HepG2 (cell line): Measurements from ENCODE around the gene MPV17L2. TPM values are rescaled to one million over a fixed set of nuclear protein-coding genes. Genes with fewer than 3 reads are reported as not detected.

Experiments used
- BHLHE40 ChIP-seq: IDR thresholded peaks from 2 replicates; pipeline ENCODE4 v1.6.1; 2011; ENCODE audit warnings: low read length, improper control_type of control experiment
- FIP1L1 ChIP-seq: fragments of 200-400 bp; formaldehyde crosslinking; IDR thresholded peaks from 2 replicates; pipeline ENCODE4 v1.6.1; 2018; ENCODE audit warnings: low read depth, mild to moderate bottlenecking, low read length, moderate library complexity, borderline replicate concordance; ENCODE audit not compliant: insufficient read depth
- FOXA3 ChIP-seq: IDR thresholded peaks from 2 replicates; pipeline ENCODE4 v1.6.1; 2016; ENCODE audit warnings: missing genetic modification reagents, missing compliant biosample characterization
- KMT2B ChIP-seq: IDR thresholded peaks from 2 replicates; pipeline ENCODE4 v1.6.1; 2016; ENCODE audit warnings: missing genetic modification reagents, missing compliant biosample characterization
- MIXL1 ChIP-seq: IDR thresholded peaks from 2 replicates; pipeline ENCODE4 v1.6.1; 2016
- MTF1 ChIP-seq: sonication (generic); formaldehyde crosslinking; IDR thresholded peaks from 2 replicates; pipeline ENCODE4 v1.5.0; 2020; ENCODE audit warnings: missing genetic modification reagents
- MXD4 ChIP-seq: IDR thresholded peaks from 2 replicates; pipeline ENCODE4 v1.6.1; 2016; ENCODE audit warnings: mild to moderate bottlenecking, missing biosample characterization, missing genetic modification reagents
- PATZ1 ChIP-seq: sonication (generic); formaldehyde crosslinking; IDR thresholded peaks from 2 replicates; pipeline ENCODE4 v1.4.0; 2020; ENCODE audit warnings: missing genetic modification reagents
- SP2 ChIP-seq: sonication (generic); formaldehyde crosslinking; IDR thresholded peaks from 2 replicates; pipeline ENCODE4 v1.5.1; 2020; ENCODE audit warnings: mild to moderate bottlenecking, missing genetic modification reagents
- SP4 ChIP-seq: sonication (generic); formaldehyde crosslinking; IDR thresholded peaks from 2 replicates; pipeline ENCODE4 v1.8.1; 2023; ENCODE audit warnings: mild to moderate bottlenecking, missing genetic modification reagents
- THAP7 ChIP-seq: sonication (generic); formaldehyde crosslinking; IDR thresholded peaks from 2 replicates; pipeline ENCODE4 v1.8.1; 2023; ENCODE audit warnings: mild to moderate bottlenecking, missing genetic modification reagents
- ZFP1 ChIP-seq: IDR thresholded peaks from 2 replicates; pipeline ENCODE4 v1.6.1; 2016
- ZFP36 ChIP-seq: fragments of 150-350 bp; IDR thresholded peaks from 2 replicates; pipeline ENCODE4 v1.6.1; 2018; ENCODE audit warnings: borderline replicate concordance, low read length, low read depth; ENCODE audit not compliant: partially characterized antibody
- ZMAT3 ChIP-seq: sonication (generic); formaldehyde crosslinking; conservative IDR thresholded peaks from 2 replicates; pipeline ENCODE4 v1.7.0; 2021; ENCODE audit warnings: missing genetic modification reagents
- ZNF282 ChIP-seq: fragments of 450-650 bp; IDR thresholded peaks from 2 replicates; pipeline ENCODE4 v1.6.1; 2018; ENCODE audit not compliant: partially characterized antibody
- ZNF382 ChIP-seq: sonication (generic); formaldehyde crosslinking; IDR thresholded peaks from 2 replicates; pipeline ENCODE4 v1.5.0; 2020; ENCODE audit warnings: missing genetic modification reagents, mild to moderate bottlenecking, borderline replicate concordance
- ZSCAN20 ChIP-seq: sonication (generic); formaldehyde crosslinking; IDR thresholded peaks from 2 replicates; pipeline ENCODE4 v1.4.0; 2020; ENCODE audit warnings: missing genetic modification reagents, mild to moderate bottlenecking, borderline replicate concordance
- ZUFSP ChIP-seq: sonication (generic); formaldehyde crosslinking; IDR thresholded peaks from 2 replicates; pipeline ENCODE4 v1.9.0; 2021; ENCODE audit warnings: missing genetic modification reagents, mild to moderate bottlenecking, borderline replicate concordance
- ZXDC ChIP-seq: sonication (generic); formaldehyde crosslinking; IDR thresholded peaks from 2 replicates; pipeline ENCODE4 v1.5.0; 2020; ENCODE audit warnings: mild to moderate bottlenecking, missing genetic modification reagents
- polyA plus RNA-seq, 8 experiments: library from polyadenylated mRNA; depleted of rRNA in 3 of 8; stranded (reverse) in 7 of 8; unstranded in 1 of 8; fragments of >200 nt; fragmentation: Illumina TruSeq in 4 of 8; extraction: Trizol in 4 of 8; gene quantifications; 2 replicates each; pipeline versions ENCODE4 v1.2.1 to v1.2.3, GENCODE V29; 2011 to 2016; ENCODE audit warnings: low read depth in 4 of 8, missing spikeins in 1 of 8, mixed read lengths in 1 of 8; ENCODE audit not compliant: insufficient read depth in 1 of 8
- total RNA-seq, 5 experiments: library from RNA; depleted of rRNA; stranded (reverse); fragments of >200 nt; fragmentation: Illumina TruSeq; extraction: Trizol; gene quantifications; 2 replicates each; pipeline ENCODE4 v1.2.3, GENCODE V29; 2016; ENCODE audit warnings: low read depth in 1 of 5
- TF ChIP-seq, protein P1 (sequence below): sonication (generic); formaldehyde crosslinking; conservative IDR thresholded peaks from 2 replicates; pipeline ENCODE4 v1.4.0; 2020; ENCODE audit warnings: missing genetic modification reagents

Gene MPV17L2
- total and polyA plus RNA-seq, 2 of the 13 experiments (the other 11 are each of a cell fraction or from before 2014, with no cell fraction given), result 13.6 to 16.7 TPM

DNA sequence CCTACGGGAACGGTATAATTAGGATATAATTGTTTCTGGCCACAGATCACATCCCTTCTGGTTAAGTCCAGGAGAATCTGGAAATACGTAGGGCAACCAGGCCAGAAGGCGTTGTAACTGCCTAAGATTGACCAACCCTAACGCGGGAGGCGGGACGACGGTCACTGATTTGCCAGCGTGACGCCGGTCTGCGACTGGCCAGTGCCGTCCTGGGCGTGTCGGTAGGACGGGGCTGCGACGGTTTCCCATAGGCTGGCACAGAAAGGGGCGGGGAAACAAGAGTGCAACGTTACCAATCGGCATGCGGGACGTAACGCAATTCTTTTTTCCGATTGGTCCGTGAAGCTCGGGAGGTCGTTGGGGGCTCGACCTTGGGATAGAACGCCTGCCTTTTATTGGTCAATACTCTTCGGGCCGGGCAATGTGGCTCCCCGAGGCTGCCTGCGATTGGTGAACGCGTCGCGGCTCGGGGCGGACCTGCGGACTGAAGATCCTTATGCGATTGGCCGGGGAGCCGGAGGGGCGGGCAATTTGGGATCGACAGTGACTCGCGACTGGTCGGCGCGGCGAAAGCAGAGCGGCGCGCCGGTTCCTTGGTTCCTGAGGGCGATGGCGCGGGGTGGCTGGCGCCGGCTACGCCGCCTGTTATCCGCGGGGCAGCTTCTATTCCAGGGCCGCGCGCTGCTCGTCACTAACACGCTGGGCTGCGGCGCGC, at the start of gene MPV17L2 (continued):
- peak; percentile 24; the same call in 1 of the 2 replicates for TF ChIP-seq PATZ1 (CRISPR knock-in tag)
- no peak for TF ChIP-seq ZSCAN20 (CRISPR knock-in tag)
- peak; percentile 29; the same call in 1 of the 2 replicates for TF ChIP-seq MXD4 (CRISPR knock-in tag)
- no peak for TF ChIP-seq ZUFSP (CRISPR knock-in tag)
- no peak for TF ChIP-seq ZNF382 (CRISPR knock-in tag)
- TF ChIP-seq ZNF282, result no peak
- TF ChIP-seq ZMAT3 (CRISPR knock-in tag), result 0 out of 2 replicates have a peak, but pooled peaks have one; percentile 47
- TF ChIP-seq ZXDC, result no peak
- TF ChIP-seq KMT2B (CRISPR knock-in tag), result no peak
- TF ChIP-seq MIXL1 (CRISPR knock-in tag), result 0 out of 2 replicates have a peak, but pooled peaks have one; percentile 16
- TF ChIP-seq, protein P1, sequence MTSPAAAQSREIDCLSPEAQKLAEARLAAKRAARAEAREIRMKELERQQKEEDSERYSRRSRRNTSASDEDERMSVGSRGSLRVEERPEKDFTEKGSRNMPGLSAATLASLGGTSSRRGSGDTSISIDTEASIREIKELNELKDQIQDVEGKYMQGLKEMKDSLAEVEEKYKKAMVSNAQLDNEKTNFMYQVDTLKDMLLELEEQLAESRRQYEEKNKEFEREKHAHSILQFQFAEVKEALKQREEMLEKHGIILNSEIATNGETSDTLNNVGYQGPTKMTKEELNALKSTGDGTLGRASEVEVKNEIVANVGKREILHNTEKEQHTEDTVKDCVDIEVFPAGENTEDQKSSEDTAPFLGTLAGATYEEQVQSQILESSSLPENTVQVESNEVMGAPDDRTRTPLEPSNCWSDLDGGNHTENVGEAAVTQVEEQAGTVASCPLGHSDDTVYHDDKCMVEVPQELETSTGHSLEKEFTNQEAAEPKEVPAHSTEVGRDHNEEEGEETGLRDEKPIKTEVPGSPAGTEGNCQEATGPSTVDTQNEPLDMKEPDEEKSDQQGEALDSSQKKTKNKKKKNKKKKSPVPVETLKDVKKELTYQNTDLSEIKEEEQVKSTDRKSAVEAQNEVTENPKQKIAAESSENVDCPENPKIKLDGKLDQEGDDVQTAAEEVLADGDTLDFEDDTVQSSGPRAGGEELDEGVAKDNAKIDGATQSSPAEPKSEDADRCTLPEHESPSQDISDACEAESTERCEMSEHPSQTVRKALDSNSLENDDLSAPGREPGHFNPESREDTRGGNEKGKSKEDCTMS (CRISPR knock-in tag), result no peak
- TF ChIP-seq ZFP1 (CRISPR knock-in tag), result no peak
- TF ChIP-seq SP2, result peak; percentile 96
- TF ChIP-seq FIP1L1, result no peak
- TF ChIP-seq THAP7 (CRISPR knock-in tag), result no peak
- TF ChIP-seq FOXA3 (CRISPR knock-in tag), result no peak
- no peak for TF ChIP-seq MTF1 (CRISPR knock-in tag)
- TF ChIP-seq BHLHE40, result no peak
- peak; percentile 99 for TF ChIP-seq SP4 (CRISPR knock-in tag)
- TF ChIP-seq ZFP36, result no peak
